ENCODE measurements around the gene ANKMY1.

DNA sequence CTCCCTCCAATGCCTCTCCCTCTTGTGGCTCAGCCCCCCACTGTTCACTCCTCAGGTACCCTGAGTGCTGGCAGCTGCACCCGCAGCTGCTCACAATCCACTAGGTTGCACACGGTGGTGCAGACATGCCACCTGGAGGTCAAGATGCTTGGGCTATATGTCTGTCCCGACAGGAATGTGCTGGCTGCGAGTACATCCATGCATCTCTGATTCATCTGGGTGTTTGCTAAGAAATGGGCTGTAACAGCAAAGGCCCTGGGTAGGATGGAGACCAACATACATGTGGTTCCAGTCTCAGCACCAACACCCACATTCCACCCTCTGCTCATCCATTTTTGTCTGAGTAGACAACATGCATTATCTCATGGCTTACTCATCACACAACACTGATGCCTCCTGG lies 31.3 kb downstream of the ANKMY1 start:
- TF ChIP-seq, protein P1, sequence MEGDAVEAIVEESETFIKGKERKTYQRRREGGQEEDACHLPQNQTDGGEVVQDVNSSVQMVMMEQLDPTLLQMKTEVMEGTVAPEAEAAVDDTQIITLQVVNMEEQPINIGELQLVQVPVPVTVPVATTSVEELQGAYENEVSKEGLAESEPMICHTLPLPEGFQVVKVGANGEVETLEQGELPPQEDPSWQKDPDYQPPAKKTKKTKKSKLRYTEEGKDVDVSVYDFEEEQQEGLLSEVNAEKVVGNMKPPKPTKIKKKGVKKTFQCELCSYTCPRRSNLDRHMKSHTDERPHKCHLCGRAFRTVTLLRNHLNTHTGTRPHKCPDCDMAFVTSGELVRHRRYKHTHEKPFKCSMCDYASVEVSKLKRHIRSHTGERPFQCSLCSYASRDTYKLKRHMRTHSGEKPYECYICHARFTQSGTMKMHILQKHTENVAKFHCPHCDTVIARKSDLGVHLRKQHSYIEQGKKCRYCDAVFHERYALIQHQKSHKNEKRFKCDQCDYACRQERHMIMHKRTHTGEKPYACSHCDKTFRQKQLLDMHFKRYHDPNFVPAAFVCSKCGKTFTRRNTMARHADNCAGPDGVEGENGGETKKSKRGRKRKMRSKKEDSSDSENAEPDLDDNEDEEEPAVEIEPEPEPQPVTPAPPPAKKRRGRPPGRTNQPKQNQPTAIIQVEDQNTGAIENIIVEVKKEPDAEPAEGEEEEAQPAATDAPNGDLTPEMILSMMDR (conservative IDR thresholded peaks at IDR 0.05; ENCODE audit: low read depth in 2 of 2) = no peak
- TF ChIP-seq ZNF114 (CRISPR knock-in tag; IDR thresholded peaks at IDR 0.05) = no peak
- no peak for TF ChIP-seq EZH2phosphoT487 (IDR thresholded peaks at IDR 0.05; ENCODE audit: unreplicated experiment)
- TF ChIP-seq, protein P2, sequence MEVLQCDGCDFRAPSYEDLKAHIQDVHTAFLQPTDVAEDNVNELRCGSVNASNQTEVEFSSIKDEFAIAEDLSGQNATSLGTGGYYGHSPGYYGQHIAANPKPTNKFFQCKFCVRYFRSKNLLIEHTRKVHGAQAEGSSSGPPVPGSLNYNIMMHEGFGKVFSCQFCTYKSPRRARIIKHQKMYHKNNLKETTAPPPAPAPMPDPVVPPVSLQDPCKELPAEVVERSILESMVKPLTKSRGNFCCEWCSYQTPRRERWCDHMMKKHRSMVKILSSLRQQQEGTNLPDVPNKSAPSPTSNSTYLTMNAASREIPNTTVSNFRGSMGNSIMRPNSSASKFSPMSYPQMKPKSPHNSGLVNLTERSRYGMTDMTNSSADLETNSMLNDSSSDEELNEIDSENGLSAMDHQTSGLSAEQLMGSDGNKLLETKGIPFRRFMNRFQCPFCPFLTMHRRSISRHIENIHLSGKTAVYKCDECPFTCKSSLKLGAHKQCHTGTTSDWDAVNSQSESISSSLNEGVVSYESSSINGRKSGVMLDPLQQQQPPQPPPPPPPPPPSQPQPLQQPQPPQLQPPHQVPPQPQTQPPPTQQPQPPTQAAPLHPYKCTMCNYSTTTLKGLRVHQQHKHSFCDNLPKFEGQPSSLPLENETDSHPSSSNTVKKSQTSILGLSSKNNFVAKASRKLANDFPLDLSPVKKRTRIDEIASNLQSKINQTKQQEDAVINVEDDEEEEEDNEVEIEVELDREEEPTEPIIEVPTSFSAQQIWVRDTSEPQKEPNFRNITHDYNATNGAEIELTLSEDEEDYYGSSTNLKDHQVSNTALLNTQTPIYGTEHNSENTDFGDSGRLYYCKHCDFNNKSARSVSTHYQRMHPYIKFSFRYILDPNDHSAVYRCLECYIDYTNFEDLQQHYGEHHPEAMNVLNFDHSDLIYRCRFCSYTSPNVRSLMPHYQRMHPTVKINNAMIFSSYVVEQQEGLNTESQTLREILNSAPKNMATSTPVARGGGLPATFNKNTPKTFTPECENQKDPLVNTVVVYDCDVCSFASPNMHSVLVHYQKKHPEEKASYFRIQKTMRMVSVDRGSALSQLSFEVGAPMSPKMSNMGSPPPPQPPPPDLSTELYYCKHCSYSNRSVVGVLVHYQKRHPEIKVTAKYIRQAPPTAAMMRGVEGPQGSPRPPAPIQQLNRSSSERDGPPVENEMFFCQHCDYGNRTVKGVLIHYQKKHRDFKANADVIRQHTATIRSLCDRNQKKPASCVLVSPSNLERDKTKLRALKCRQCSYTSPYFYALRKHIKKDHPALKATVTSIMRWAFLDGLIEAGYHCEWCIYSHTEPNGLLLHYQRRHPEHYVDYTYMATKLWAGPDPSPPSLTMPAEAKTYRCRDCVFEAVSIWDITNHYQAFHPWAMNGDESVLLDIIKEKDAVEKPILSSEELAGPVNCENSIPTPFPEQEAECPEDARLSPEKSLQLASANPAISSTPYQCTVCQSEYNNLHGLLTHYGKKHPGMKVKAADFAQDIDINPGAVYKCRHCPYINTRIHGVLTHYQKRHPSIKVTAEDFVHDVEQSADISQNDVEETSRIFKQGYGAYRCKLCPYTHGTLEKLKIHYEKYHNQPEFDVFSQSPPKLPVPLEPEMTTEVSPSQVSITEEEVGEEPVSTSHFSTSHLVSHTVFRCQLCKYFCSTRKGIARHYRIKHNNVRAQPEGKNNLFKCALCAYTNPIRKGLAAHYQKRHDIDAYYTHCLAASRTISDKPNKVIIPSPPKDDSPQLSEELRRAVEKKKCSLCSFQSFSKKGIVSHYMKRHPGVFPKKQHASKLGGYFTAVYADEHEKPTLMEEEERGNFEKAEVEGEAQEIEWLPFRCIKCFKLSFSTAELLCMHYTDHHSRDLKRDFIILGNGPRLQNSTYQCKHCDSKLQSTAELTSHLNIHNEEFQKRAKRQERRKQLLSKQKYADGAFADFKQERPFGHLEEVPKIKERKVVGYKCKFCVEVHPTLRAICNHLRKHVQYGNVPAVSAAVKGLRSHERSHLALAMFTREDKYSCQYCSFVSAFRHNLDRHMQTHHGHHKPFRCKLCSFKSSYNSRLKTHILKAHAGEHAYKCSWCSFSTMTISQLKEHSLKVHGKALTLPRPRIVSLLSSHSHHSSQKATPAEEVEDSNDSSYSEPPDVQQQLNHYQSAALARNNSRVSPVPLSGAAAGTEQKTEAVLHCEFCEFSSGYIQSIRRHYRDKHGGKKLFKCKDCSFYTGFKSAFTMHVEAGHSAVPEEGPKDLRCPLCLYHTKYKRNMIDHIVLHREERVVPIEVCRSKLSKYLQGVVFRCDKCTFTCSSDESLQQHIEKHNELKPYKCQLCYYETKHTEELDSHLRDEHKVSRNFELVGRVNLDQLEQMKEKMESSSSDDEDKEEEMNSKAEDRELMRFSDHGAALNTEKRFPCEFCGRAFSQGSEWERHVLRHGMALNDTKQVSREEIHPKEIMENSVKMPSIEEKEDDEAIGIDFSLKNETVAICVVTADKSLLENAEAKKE (CRISPR knock-in tag; IDR thresholded peaks at IDR 0.05) = no peak
- TF ChIP-seq EZH2 (IDR thresholded peaks at IDR 0.05; ENCODE audit: low read depth, unreplicated experiment) = no peak
